Neutrophil (primary cell): ENCODE results near the gene PRUNE1.

ENCODE experiments used
- H3K27ac ChIP-seq: fragments of 200-600 bp; sonication (generic); 2 replicates; pipeline ENCODE4 v1.5.1; 2016; ENCODE audit warnings: mild to moderate bottlenecking, moderate library complexity
- H3K27me3 ChIP-seq: fragments of 200-600 bp; sonication (generic); 2 replicates; pipeline ENCODE4 v1.6.0; 2016; ENCODE audit warnings: mild to moderate bottlenecking
- H3K36me3 ChIP-seq: fragments of 200-600 bp; sonication (generic); 2 replicates; pipeline ENCODE4 v1.5.1; 2017
- H3K4me1 ChIP-seq, 2 experiments: fragments of 200-600 bp in 1 of 2; sonication (generic) in 1 of 2; 1 replicate in 1 of 2; 2 replicates in 1 of 2; pipeline versions ENCODE4 v1.5.1 to v1.6.1; 2013 to 2016; ENCODE audit warnings: low read depth in 1 of 2, low read length in 1 of 2, mild to moderate bottlenecking in 1 of 2, moderate library complexity in 1 of 2; ENCODE audit not compliant: control insufficient read depth in 1 of 2, insufficient read depth in 1 of 2
- H3K4me3 ChIP-seq, 2 experiments: fragments of 200-600 bp in 1 of 2; sonication (generic) in 1 of 2; 1 replicate in 1 of 2; 2 replicates in 1 of 2; pipeline ENCODE4 v1.5.1; 2013 to 2016; ENCODE audit warnings: low read depth in 1 of 2, low read length in 1 of 2, mild to moderate bottlenecking in 1 of 2, moderate library complexity in 1 of 2
- H3K9me3 ChIP-seq: fragments of 200-600 bp; sonication (generic); 2 replicates; pipeline ENCODE4 v1.5.1; 2016
- CTCF ChIP-seq: fragments of 200-600 bp; sonication (generic); IDR thresholded peaks from 2 replicates; pipeline ENCODE4 v1.5.1; 2016; ENCODE audit warnings: antibody characterized with exemption

PRUNE1 gene

DNA sequence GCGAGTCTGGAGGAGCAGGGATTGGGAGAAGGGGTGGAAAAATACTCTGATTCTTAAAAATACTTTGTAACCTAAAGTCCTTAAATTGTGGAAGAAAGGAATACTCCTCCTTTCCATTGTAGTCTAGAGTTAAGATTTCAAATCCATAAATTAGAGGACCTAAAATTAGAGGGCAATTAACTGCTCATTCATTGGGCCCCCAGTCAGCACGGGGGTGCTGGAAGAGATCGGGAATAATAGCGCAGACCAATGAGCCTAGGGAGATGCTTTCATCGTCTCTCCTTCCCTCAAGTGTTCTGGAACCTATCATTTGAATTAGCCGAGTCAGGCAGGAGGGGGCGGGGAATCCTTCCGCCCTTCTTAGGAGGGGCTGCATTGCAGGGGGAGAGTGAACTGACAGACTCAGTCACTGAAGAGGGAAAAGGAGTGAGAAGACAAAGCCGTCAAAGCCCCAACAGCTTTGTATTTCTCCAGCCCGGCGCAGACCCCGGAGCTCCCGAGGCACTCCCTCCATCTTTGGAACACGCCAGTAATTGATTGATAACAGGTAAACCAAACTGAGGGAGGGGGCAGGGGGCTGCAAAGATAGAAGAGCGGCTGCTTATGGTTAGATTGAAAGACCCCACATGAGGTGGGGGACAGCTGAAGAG is 51.9 kb downstream of the PRUNE1 start, which contains the start of gene MLLT11:
Gene MLLT11 (plus strand): TSS at position 391 of the 650 bp plus-strand sequence. CDS start 6,828 bp downstream, outside the sequence.
- TF ChIP-seq CTCF, result no peak
- H3K27ac ChIP-seq, result peak within 1 kb of the TSS; percentile 98
- peak within 1 kb of the TSS; percentile 95 to 99 for H3K4me3 ChIP-seq
- H3K9me3 ChIP-seq, result no peaks in the 10 kb centered on the region
- peaks cover 20% of the 10 kb centered on the region for H3K36me3 ChIP-seq
- H3K4me1 ChIP-seq, result peaks cover 44 to 45% of the 10 kb centered on the region in 2 experiments
- no peaks in the 10 kb centered on the region for H3K27me3 ChIP-seq

GRCh38 chr1:151060657-151061421 is 52.6 kb downstream of the PRUNE1 start:
- Histone ChIP-seq H3K27ac (peak overlapping the region; percentile 98), H3K4me1 (peaks cover 37 to 38% of the 10 kb centered on the region in 2 experiments), H3K4me3 (no peak overlapping the region), H3K9me3 (no peaks in the 10 kb centered on the region), H3K36me3 (peaks cover 13% of the 10 kb centered on the region), H3K27me3 (no peaks in the 10 kb centered on the region)
- no peak for TF ChIP-seq CTCF

DNA sequence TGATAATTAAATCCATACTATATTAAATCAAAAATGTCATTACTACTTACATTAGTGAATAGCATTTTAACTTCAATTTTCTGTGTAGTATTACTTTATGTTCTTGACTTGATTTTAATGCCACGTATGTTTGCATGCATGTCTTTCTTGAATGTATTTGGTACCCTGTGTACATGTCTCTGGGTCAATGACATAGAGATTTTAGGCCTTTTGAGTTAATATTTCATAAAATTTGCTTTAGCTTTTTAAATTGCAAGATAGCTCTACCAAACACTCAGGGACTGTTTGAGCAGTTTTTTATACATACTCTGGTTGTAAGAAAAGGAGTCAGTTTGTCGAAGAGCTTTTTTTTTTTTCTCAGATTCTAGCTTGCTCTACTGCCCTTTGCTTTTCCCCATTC is 53.5 kb downstream of the PRUNE1 start:
- Histone ChIP-seq H3K27ac (no peak overlapping the region), H3K36me3 (peaks cover 8% of the 10 kb centered on the region), H3K4me3 (no peak overlapping the region), H3K9me3 (no peaks in the 10 kb centered on the region), H3K27me3 (no peaks in the 10 kb centered on the region), H3K4me1 (peaks cover 28 to 30% of the 10 kb centered on the region in 2 experiments)
- TF ChIP-seq CTCF, result no peak

DNA sequence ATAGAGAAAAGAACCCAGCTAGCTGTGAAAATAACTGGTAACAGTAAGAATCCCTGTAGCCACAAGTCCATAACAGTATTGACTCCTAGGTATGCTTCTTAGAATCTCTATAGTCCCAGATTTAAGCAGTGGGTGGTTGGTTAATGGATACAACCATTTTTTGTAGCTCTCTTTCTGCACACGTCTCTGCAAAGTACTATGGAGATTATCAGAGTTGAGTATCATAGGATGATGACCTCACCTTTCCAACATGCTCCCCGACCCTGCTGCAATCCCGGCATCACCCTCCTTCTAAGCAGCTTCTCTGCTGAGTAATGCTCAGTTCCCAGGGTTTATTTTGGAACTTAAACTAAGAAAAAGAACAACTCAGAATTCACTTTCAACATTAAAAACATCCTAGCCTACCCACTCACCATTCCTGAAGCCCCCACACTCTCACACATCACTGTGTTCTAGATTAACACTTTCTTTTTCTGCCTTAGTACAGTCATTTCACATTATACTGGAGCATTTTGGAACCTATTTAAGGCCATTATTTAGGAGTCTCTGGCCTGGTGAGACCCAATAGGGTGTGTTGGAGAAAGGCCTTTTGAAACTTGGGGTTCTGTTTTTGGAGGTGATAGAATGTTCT is 54.6 kb downstream of the PRUNE1 start:
- TF ChIP-seq CTCF, result no peak
- Histone ChIP-seq H3K4me3 (no peak overlapping the region), H3K4me1 (peaks cover 18 to 20% of the 10 kb centered on the region in 2 experiments), H3K27ac (no peak overlapping the region), H3K36me3 (no peaks in the 10 kb centered on the region), H3K27me3 (no peaks in the 10 kb centered on the region), H3K9me3 (no peaks in the 10 kb centered on the region)

DNA sequence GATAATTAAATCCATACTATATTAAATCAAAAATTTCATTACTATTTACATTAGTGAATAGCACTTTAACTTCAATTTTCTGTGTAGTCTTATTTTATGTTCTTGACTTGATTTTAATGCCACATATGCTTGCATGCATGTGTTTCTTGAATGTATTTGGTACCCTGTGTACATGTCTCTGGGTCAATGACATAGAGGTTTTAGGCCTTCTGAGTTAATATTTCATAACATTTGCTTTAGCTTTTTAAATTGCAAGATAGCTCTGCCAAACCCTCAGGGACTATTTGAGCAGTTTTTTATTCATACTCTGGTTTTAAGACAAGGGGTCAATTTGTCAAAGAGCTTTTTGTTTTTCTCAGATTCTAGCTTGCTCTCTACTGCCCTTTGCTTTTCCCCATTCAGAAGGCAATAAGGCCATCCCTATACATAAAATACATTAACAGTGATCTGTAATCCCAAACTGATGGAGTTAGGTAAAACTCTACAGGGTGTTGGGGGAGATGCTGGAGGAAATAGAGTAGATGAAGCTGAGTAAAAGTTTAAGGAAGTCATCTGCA is 56.9 kb downstream of the PRUNE1 start:
- no peak for TF ChIP-seq CTCF
- peaks cover 10 to 20% of the 10 kb centered on the region in 2 experiments for H3K4me1 ChIP-seq
- no peaks in the 10 kb centered on the region for H3K9me3 ChIP-seq
- H3K36me3 ChIP-seq, result no peaks in the 10 kb centered on the region
- H3K4me3 ChIP-seq, result no peak overlapping the region
- H3K27ac ChIP-seq, result no peak overlapping the region
- H3K27me3 ChIP-seq, result no peaks in the 10 kb centered on the region
